HCT116 (cell line): Measurements from ENCODE around the gene DLK1.

Source experiments
- CTCF ChIP-seq, 3 experiments: fragments of 200-600 bp in 1 of 3; sonication (generic) in 1 of 3; IDR thresholded peaks in 2 of 3; conservative IDR thresholded peaks in 1 of 3; 2 replicates each; pipeline ENCODE4 v1.5.1; 2012 to 2017; ENCODE audit warnings: low read depth in 2 of 3, low read length in 2 of 3, antibody characterized with exemption in 1 of 3, borderline replicate concordance in 1 of 3, control low read depth in 1 of 3, mild to moderate bottlenecking in 1 of 3, mixed read lengths in 1 of 3, mixed run types in 1 of 3, moderate library complexity in 1 of 3; ENCODE audit not compliant: insufficient read depth in 1 of 3
- EGR1 ChIP-seq: IDR thresholded peaks from 2 replicates; pipeline ENCODE4 v1.6.1; 2012; ENCODE audit warnings: low read depth
- EZH2 ChIP-seq: fragments of 200-600 bp; sonication (generic); IDR thresholded peaks from 2 replicates; pipeline ENCODE4 v1.6.1; 2017; ENCODE audit warnings: antibody characterized with exemption, mixed run types
- EZH2phosphoT487 ChIP-seq: fragments of 200-600 bp; IDR thresholded peaks from 2 replicates; pipeline ENCODE4 v1.6.1; 2018; ENCODE audit warnings: antibody characterized with exemption, borderline replicate concordance
- MAX ChIP-seq: IDR thresholded peaks from 2 replicates; pipeline ENCODE4 v1.6.1; 2012
- POLR2A ChIP-seq: IDR thresholded peaks from 2 replicates; pipeline ENCODE4 v1.7.0; 2011; ENCODE audit warnings: borderline replicate concordance; ENCODE audit not compliant: insufficient read depth, insufficient read length; ENCODE audit errors: extremely low read depth
- POLR2AphosphoS5 ChIP-seq: IDR thresholded peaks from 2 replicates; pipeline ENCODE4 v1.6.1; 2011; ENCODE audit warnings: mild to moderate bottlenecking, low read depth, low read length, moderate library complexity
- RAD21 ChIP-seq: IDR thresholded peaks from 2 replicates; pipeline ENCODE4 v1.6.1; 2012; ENCODE audit warnings: low read depth, mild to moderate bottlenecking
- REST ChIP-seq: IDR thresholded peaks from 2 replicates; pipeline ENCODE4 v1.6.1; 2012; ENCODE audit warnings: low read depth
- SIN3A ChIP-seq: IDR thresholded peaks from 2 replicates; pipeline ENCODE4 v1.6.1; 2012; ENCODE audit warnings: low read depth
- SP1 ChIP-seq: IDR thresholded peaks from 2 replicates; pipeline ENCODE4 v1.6.1; 2012; ENCODE audit warnings: low read depth
- YY1 ChIP-seq: IDR thresholded peaks from 2 replicates; pipeline ENCODE4 v1.6.1; 2011; ENCODE audit warnings: low read length, low read depth, moderate library complexity, mild to moderate bottlenecking; ENCODE audit not compliant: insufficient replicate concordance; ENCODE audit errors: extremely low read depth
- ZBTB33 ChIP-seq: IDR thresholded peaks from 2 replicates; pipeline ENCODE4 v1.6.1; 2011; ENCODE audit warnings: mild to moderate bottlenecking, low read length, moderate library complexity; ENCODE audit not compliant: insufficient replicate concordance; ENCODE audit errors: extremely low read depth
- ZFX ChIP-seq: fragments of 450-650 bp; IDR thresholded peaks from 2 replicates; pipeline ENCODE4 v1.6.1; 2017

GRCh38 chr14:100735271-100735670 is 8.6 kb downstream of the DLK1 start:
- no peak for TF ChIP-seq POLR2A
- TF ChIP-seq CTCF (IDR thresholded peaks at IDR 0.05 in 2 of 3, conservative IDR thresholded peaks at IDR 0.05 in 1 of 3; ENCODE audit: borderline replicate concordance in 1 of 3, insufficient read depth in 1 of 3, low read depth in 2 of 3, low read length in 2 of 3) = no peak
- TF ChIP-seq SIN3A = no peak
- TF ChIP-seq ZBTB33 = no peak
- no peak for TF ChIP-seq REST
- no peak for TF ChIP-seq MAX
- no peak for TF ChIP-seq EGR1
- no peak for TF ChIP-seq POLR2AphosphoS5
- no peak for TF ChIP-seq SP1
- no peak for TF ChIP-seq EZH2
- TF ChIP-seq RAD21 = no peak
- TF ChIP-seq EZH2phosphoT487 = no peak
- TF ChIP-seq YY1 = no peak
- TF ChIP-seq ZFX = no peak
